GM12878 (cell line): Measurements from ENCODE around the gene TCF7L2. TPM values are rescaled to one million over a fixed set of nuclear protein-coding genes. Genes with fewer than 3 reads are reported as not detected.

Experiments used
- ATAC-seq: fragments of 200-7000 bp; cut with Tn5 transposase; 3 replicates; pipeline ENCODE4 v1.9.1; 2020; ENCODE audit warnings: mild to moderate bottlenecking, moderate library complexity
- BruUV-seq: library from RNA; stranded (reverse); fragments of 400-500 nt; replicated peaks from 2 replicates; lab custom pipeline; 2021; lab: Mats Ljungman, UMichigan
- CTCF ChIA-PET: fragments of 300-600 bp; sonication (Branson Sonifier 250); formaldehyde crosslinking; extraction: SDS; loops from one replicate; lab custom pipeline; 2021; ENCODE audit warnings: inconsistent platforms; lab: Yijun Ruan, JAX
- POLR2A ChIA-PET: fragments of 350-600 bp; formaldehyde crosslinking; extraction: SDS; loops from one replicate; lab custom pipeline; 2021; ENCODE audit warnings: inconsistent platforms; lab: Charles Lee
- RAD21 ChIA-PET: fragments of 300-600 bp; sonication (Branson Sonifier 250); formaldehyde crosslinking; loops from one replicate; lab custom pipeline; 2023; ENCODE audit warnings: antibody characterized with exemption; ENCODE audit not compliant: unreplicated experiment; lab: Charles Lee
- SMC1A ChIA-PET: fragments of 300-600 bp; sonication (Branson Sonifier 250); formaldehyde crosslinking; loops from one replicate; lab custom pipeline; 2023; ENCODE audit not compliant: unreplicated experiment, uncharacterized antibody; lab: Charles Lee
- DNase-seq: peaks from one replicate; pipeline ENCODE4 v3.0.0-alpha.2; 2011; ENCODE audit warnings: low read depth, low spot score
- FAIRE-seq: peaks from 3 replicates; lab custom pipeline; 2011; peaks lifted over from hg19 to GRCh38; lab: Jason Lieb, UNC
- H2AFZ ChIP-seq: 2 replicates; pipeline ENCODE4 v1.6.0; 2011; ENCODE audit warnings: low read depth, low read length, control low read depth; ENCODE audit not compliant: control insufficient read depth
- H3K27ac ChIP-seq: 2 replicates; pipeline ENCODE4 v1.5.1; 2011; ENCODE audit warnings: control low read depth; ENCODE audit not compliant: control insufficient read depth, insufficient read depth
- H3K27me3 ChIP-seq, 2 experiments: replicated peaks in 1 of 2; 2 replicates each; pipeline versions ENCODE4 v1.6.0 to v1.6.1; 2011; ENCODE audit warnings: low read length in 1 of 2; ENCODE audit not compliant: control insufficient read depth in 2 of 2, insufficient read depth in 2 of 2
- H3K36me3 ChIP-seq, 2 experiments: 2 replicates each; pipeline ENCODE4 v1.5.1; 2011; ENCODE audit warnings: low read length in 1 of 2; ENCODE audit not compliant: control insufficient read depth in 2 of 2, insufficient read depth in 2 of 2
- H3K4me1 ChIP-seq: 2 replicates; pipeline ENCODE4 v1.6.1; 2011; ENCODE audit warnings: mild to moderate bottlenecking, low read length, moderate library complexity, mixed read lengths; ENCODE audit not compliant: control insufficient read depth, insufficient read depth
- H3K4me2 ChIP-seq: 2 replicates; pipeline ENCODE4 v1.6.0; 2011; ENCODE audit warnings: control low read depth; ENCODE audit not compliant: control insufficient read depth, insufficient read depth
- H3K4me3 ChIP-seq: fragments of 200-600 bp; sonication (generic); 2 replicates; pipeline ENCODE4 v1.5.1; 2016
- H3K79me2 ChIP-seq: 2 replicates; pipeline ENCODE4 v1.6.0; 2011; ENCODE audit warnings: low read length; ENCODE audit not compliant: control insufficient read depth, insufficient read depth
- H3K9ac ChIP-seq: 2 replicates; pipeline ENCODE4 v1.8.0; 2011; ENCODE audit warnings: low read length, control low read depth, mixed read lengths; ENCODE audit not compliant: control insufficient read depth, insufficient read depth
- H3K9me3 ChIP-seq: replicated peaks from 3 replicates; pipeline ENCODE4 v1.5.1; 2011; ENCODE audit warnings: mild to moderate bottlenecking, low read length; ENCODE audit not compliant: control insufficient read depth, insufficient read depth
- H4K20me1 ChIP-seq: 2 replicates; pipeline ENCODE4 v1.6.0; 2011; ENCODE audit not compliant: control insufficient read depth, insufficient read depth
- BCL11A ChIP-seq: IDR thresholded peaks from 2 replicates; pipeline ENCODE4 v1.6.1; 2011; ENCODE audit warnings: low read depth, low read length
- BMI1 ChIP-seq: fragments of 450-650 bp; IDR thresholded peaks from 2 replicates; pipeline ENCODE4 v1.6.1; 2016; ENCODE audit warnings: mild to moderate bottlenecking, moderate library complexity, borderline replicate concordance
- ETV6 ChIP-seq, 2 experiments: fragments of 450-650 bp in 1 of 2; IDR thresholded peaks in 1 of 2; conservative IDR thresholded peaks in 1 of 2; 2 replicates each; pipeline ENCODE4 v1.6.1; 2014; ENCODE audit warnings: antibody characterized with exemption in 1 of 2, borderline replicate concordance in 1 of 2, low read depth in 1 of 2, mild to moderate bottlenecking in 1 of 2, moderate library complexity in 1 of 2
- EZH2 ChIP-seq: IDR thresholded peaks from 2 replicates; pipeline ENCODE4 v1.6.1; 2012; ENCODE audit warnings: low read depth, mild to moderate bottlenecking, control low read depth, inconsistent platforms, low read length, borderline replicate concordance; ENCODE audit not compliant: control insufficient read depth
- MTA3 ChIP-seq: IDR thresholded peaks from 2 replicates; pipeline ENCODE4 v1.6.1; 2012; ENCODE audit warnings: low read length, inconsistent platforms, borderline replicate concordance
- MYC ChIP-seq: IDR thresholded peaks from 2 replicates; pipeline ENCODE4 v1.6.1; 2011; ENCODE audit warnings: mild to moderate bottlenecking, low read length, moderate library complexity, inconsistent platforms; ENCODE audit not compliant: insufficient read depth, insufficient replicate concordance, insufficient read length, severe bottlenecking
- RCOR1 ChIP-seq: conservative IDR thresholded peaks from 2 replicates; pipeline ENCODE4 v1.6.1; 2012; ENCODE audit warnings: low read depth, low read length, improper control_type of control experiment
- TARDBP ChIP-seq: IDR thresholded peaks from 2 replicates; pipeline ENCODE4 v1.6.1; 2016; ENCODE audit warnings: borderline replicate concordance
- WGBS: methylation state at CpG from one replicate; pipeline ENCODE4 v1.1.6; 2016; ENCODE audit warnings: low lambda C conversion rate; ENCODE audit not compliant: insufficient replicate concordance, insufficient coverage; ENCODE audit errors: missing lambda C conversion rate; 5-methylcytosine and 5-hydroxymethylcytosine counted together
- in situ Hi-C: fragments of 300-500 bp; cut with MboI; formaldehyde crosslinking; loops from 9 replicates; pipeline ENCODE4 v1.14.3; 2018; ENCODE audit warnings: mixed read lengths
- intact Hi-C: fragments of 100-400 bp; cut with micrococcal nuclease; formaldehyde crosslinking; loops from one replicate; pipeline ENCODE4 v1.14.2; 2022; ENCODE audit not compliant: unreplicated experiment
- polyA plus RNA-seq, 11 experiments: library from polyadenylated mRNA; depleted of rRNA in 4 of 11; unstranded in 6 of 11; stranded (reverse) in 5 of 11; fragments of >200 nt; fragmentation: Nextera tagmentation in 4 of 11; fragmentation: Illumina TruSeq in 1 of 11; extraction: Ambion mirVana in 4 of 11; extraction: Trizol in 1 of 11; gene quantifications; 1 replicate in 1 of 11; 2 replicates in 10 of 11; pipeline versions ENCODE4 v1.2.1 to v1.2.3, GENCODE V29; 2011 to 2016; ENCODE audit warnings: inconsistent platforms in 2 of 11, missing spikeins in 2 of 11, low read depth in 1 of 11
- total RNA-seq, 4 experiments: library from RNA; depleted of rRNA in 3 of 4; stranded (reverse); fragments of >200 nt in 3 of 4; fragmentation: Illumina TruSeq in 1 of 4; extraction: Trizol in 1 of 4; gene quantifications; 2 replicates each; pipeline versions ENCODE4 v1.2.1 to v1.2.3, GENCODE V29; 2013 to 2021
- TF ChIP-seq, protein P1 (sequence below): fragments of 450-650 bp; IDR thresholded peaks from 2 replicates; pipeline ENCODE4 v1.6.1; 2018; ENCODE audit warnings: mild to moderate bottlenecking, low read depth, moderate library complexity; ENCODE audit not compliant: partially characterized antibody
- TF ChIP-seq, protein P2 (sequence below): IDR thresholded peaks from 2 replicates; pipeline ENCODE4 v1.6.1; 2012; ENCODE audit warnings: improper control_type of control experiment, low read depth, low read length; ENCODE audit not compliant: insufficient replicate concordance
- TF ChIP-seq, protein P3 (sequence below): IDR thresholded peaks from 2 replicates; pipeline ENCODE4 v1.6.1; 2012; ENCODE audit warnings: low read length, inconsistent platforms

TCF7L2 gene
- total and polyA plus RNA-seq, 10 of the 15 experiments (the other 5 are each of a cell fraction or from before 2014, with no cell fraction given): 0.02 to 1.1 (median 0.35) TPM; not detected in 4

DNA sequence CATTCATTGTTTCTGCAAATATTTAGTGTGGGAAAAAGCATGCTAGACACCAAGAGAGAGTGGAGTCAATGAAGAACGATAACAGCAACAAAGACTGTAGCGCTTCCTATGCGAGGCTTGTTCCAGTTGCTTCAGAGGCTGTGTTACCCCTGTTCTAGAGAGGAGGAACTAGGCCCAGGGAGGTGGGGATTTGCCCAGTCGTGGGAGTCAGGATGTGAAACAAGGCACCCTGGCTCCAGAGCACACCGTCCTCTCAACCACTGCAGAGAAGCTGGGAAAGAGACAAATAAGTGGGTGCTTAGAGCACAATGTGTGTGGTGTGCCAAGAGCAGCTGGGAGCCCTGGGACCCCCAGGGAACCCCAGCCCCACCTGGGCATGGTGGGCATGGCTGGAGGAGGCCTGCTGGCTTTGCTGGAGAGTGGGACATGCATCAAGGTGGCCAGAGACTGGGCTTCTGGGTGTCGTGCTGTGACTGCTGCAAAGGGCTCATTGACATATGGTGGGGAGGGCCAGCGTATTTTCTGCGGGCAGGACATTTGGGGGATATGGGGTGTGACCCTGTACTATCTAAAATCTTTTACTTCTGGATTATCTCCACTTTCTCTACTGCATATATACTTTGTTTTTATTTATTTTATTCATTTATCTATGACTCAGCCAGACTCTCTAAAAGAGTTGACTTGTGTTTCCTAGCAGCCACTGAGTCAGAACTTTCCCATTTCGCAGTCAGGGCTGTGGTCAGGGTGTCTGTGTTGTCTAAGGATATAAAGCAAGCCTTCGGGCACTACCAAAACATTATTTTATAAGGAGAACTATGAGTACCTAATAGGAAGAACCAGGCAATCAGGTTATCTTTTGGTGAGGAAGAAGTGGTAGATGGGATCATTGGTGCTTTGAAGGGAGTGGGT, 95.4 kb downstream of the TCF7L2 start (continued):
- TF ChIP-seq, protein P1, sequence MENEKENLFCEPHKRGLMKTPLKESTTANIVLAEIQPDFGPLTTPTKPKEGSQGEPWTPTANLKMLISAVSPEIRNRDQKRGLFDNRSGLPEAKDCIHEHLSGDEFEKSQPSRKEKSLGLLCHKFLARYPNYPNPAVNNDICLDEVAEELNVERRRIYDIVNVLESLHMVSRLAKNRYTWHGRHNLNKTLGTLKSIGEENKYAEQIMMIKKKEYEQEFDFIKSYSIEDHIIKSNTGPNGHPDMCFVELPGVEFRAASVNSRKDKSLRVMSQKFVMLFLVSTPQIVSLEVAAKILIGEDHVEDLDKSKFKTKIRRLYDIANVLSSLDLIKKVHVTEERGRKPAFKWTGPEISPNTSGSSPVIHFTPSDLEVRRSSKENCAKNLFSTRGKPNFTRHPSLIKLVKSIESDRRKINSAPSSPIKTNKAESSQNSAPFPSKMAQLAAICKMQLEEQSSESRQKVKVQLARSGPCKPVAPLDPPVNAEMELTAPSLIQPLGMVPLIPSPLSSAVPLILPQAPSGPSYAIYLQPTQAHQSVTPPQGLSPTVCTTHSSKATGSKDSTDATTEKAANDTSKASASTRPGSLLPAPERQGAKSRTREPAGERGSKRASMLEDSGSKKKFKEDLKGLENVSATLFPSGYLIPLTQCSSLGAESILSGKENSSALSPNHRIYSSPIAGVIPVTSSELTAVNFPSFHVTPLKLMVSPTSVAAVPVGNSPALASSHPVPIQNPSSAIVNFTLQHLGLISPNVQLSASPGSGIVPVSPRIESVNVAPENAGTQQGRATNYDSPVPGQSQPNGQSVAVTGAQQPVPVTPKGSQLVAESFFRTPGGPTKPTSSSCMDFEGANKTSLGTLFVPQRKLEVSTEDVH: no peak
- TF ChIP-seq BCL11A: no peak

DNA sequence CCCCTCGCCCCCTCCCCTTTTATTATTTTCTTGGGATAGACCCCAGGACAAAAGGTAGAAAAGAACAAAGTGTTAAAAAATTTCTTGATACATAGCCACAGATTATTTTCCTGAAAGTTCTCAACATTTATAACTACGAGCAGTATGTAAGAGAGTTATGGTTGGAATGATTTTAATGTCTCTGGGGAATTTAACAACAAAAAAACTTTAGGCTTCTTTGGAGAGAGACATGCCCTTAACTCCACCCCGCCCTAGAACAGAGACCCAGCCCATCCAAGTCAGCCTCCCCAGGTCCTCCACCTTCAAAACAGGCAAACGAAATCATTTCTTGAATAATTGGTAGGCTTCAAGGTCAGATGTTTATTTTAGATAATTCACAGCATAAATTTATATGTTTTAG, 97.1 kb downstream of the TCF7L2 start:
- no peak overlapping the region for H3K4me2 ChIP-seq
- ATAC-seq: no peak
- H4K20me1 ChIP-seq: no peaks in the 10 kb centered on the region
- peaks cover 0 to 1% of the 10 kb centered on the region in 2 experiments; a peak in 2 of 4 replicates for H3K27me3 ChIP-seq
- FAIRE-seq: no peak
- no peaks in the 10 kb centered on the region for H3K36me3 ChIP-seq
- no peak for DNase-seq
- ChIA-PET RAD21 (no interaction called here), POLR2A (no interaction called here), SMC1A (no interaction called here), CTCF (no interaction called here)
- no peak overlapping the region for H3K27ac ChIP-seq
- in situ Hi-C loops (no loop called here), intact Hi-C loops (no loop called here)
- no peaks in the 10 kb centered on the region for H3K79me2 ChIP-seq
- H3K4me1 ChIP-seq: no peaks in the 10 kb centered on the region
- TF ChIP-seq, protein P2, sequence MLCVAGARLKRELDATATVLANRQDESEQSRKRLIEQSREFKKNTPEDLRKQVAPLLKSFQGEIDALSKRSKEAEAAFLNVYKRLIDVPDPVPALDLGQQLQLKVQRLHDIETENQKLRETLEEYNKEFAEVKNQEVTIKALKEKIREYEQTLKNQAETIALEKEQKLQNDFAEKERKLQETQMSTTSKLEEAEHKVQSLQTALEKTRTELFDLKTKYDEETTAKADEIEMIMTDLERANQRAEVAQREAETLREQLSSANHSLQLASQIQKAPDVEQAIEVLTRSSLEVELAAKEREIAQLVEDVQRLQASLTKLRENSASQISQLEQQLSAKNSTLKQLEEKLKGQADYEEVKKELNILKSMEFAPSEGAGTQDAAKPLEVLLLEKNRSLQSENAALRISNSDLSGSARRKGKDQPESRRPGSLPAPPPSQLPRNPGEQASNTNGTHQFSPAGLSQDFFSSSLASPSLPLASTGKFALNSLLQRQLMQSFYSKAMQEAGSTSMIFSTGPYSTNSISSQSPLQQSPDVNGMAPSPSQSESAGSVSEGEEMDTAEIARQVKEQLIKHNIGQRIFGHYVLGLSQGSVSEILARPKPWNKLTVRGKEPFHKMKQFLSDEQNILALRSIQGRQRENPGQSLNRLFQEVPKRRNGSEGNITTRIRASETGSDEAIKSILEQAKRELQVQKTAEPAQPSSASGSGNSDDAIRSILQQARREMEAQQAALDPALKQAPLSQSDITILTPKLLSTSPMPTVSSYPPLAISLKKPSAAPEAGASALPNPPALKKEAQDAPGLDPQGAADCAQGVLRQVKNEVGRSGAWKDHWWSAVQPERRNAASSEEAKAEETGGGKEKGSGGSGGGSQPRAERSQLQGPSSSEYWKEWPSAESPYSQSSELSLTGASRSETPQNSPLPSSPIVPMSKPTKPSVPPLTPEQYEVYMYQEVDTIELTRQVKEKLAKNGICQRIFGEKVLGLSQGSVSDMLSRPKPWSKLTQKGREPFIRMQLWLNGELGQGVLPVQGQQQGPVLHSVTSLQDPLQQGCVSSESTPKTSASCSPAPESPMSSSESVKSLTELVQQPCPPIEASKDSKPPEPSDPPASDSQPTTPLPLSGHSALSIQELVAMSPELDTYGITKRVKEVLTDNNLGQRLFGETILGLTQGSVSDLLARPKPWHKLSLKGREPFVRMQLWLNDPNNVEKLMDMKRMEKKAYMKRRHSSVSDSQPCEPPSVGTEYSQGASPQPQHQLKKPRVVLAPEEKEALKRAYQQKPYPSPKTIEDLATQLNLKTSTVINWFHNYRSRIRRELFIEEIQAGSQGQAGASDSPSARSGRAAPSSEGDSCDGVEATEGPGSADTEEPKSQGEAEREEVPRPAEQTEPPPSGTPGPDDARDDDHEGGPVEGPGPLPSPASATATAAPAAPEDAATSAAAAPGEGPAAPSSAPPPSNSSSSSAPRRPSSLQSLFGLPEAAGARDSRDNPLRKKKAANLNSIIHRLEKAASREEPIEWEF: no peak
- TF ChIP-seq EZH2 (no peak), ETV6 (conservative IDR thresholded peaks at IDR 0.05 in 1 of 2, IDR thresholded peaks at IDR 0.05 in 1 of 2; ENCODE audit: borderline replicate concordance in 1 of 2, low read depth in 1 of 2) (no peak), MTA3 (no peak), RCOR1 (no peak), TARDBP (no peak), MYC (no peak), BMI1 (no peak)
- TF ChIP-seq, protein P3, sequence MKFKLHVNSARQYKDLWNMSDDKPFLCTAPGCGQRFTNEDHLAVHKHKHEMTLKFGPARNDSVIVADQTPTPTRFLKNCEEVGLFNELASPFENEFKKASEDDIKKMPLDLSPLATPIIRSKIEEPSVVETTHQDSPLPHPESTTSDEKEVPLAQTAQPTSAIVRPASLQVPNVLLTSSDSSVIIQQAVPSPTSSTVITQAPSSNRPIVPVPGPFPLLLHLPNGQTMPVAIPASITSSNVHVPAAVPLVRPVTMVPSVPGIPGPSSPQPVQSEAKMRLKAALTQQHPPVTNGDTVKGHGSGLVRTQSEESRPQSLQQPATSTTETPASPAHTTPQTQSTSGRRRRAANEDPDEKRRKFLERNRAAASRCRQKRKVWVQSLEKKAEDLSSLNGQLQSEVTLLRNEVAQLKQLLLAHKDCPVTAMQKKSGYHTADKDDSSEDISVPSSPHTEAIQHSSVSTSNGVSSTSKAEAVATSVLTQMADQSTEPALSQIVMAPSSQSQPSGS: no peak
- no peak overlapping the region for H3K9ac ChIP-seq
- H2AFZ ChIP-seq: no peak overlapping the region
- BruUV-seq: no TSS peak
- no peaks in the 10 kb centered on the region for H3K9me3 ChIP-seq
- H3K4me3 ChIP-seq: no peak overlapping the region
- 0% methylated on average over 4 of the region's 4 CpGs for WGBS
